Bone marrow (tissue), 2 donors: ENCODE data around the gene PEX7.
"Not testable (repeated sequence)": the region's sequence is repeated elsewhere in the genome, so short reads cannot be mapped to it uniquely, and the experiment has no call there.

Experiments used
- DNase-seq, 2 donors: peaks; one replicate each; lab custom pipeline; 2025; lab: John Stamatoyannopoulos, UW

Gene PEX7

DNA sequence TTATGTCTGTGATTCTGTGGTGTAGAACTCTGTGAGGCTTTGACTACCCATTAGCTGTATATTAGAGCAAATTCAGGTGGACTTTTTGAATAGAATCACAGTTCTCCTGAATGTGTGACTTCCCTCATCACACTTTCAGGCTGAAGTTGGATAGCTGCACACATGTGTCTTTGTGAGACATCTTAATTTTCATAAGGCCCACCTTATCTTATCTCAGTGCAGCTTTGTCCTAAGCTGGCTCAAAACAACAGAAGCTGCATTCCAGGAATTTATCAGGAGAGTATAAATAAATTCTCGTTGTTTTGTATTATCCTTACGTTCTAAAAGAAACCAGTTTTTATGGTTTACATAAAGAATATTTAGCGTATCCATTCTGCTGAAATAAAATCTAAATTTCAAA lies 73.5 kb downstream of the PEX7 start:
- DNase-seq: no peak

DNA sequence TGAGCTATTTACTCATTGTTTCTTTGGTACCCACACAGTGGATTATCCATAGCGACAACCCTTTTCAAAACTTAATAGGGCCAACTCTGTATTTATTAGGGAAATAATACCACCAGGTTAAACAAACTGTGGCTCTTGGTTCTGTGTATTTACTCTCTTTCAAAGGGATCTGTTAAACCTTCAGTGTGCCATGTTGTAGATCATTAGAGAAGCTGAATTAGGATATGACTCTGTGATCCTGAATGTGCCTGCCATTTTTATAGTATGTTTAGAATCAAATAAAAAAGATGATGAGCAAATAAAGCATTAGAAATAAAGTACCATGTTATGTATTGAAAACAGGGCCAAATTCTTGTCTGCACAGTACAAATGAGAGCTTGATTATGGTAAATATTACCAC lies 74.7 kb downstream of the PEX7 start:
- no peak for DNase-seq

DNA sequence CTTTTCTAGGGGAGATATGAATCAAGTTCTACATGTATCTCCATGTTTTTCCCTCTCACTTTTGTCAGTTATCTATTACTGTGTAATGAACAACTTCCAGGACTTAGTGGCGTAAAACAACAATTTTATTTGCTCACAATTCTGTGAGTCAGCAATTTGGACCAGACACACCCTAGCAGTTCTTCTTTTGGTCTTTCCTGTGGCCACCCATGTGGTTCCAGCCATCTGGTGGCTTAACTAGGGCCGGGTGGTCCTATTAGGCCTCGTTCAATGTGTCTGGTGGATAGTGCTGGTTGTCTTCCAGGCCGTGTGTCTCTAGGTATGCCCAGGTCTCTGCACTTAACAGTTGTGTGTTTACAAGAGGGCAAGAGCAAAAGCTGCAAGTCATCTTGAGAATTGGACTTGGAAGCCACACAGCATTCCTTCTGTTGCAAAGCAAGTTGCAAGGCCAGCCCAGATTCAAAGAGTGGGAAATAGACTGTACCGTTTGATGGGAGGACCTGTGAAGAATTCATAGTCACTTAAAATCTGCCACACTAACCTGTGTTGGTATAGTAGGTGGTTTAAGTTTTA lies 78.9 kb downstream of the PEX7 start:
- no peak for DNase-seq

DNA sequence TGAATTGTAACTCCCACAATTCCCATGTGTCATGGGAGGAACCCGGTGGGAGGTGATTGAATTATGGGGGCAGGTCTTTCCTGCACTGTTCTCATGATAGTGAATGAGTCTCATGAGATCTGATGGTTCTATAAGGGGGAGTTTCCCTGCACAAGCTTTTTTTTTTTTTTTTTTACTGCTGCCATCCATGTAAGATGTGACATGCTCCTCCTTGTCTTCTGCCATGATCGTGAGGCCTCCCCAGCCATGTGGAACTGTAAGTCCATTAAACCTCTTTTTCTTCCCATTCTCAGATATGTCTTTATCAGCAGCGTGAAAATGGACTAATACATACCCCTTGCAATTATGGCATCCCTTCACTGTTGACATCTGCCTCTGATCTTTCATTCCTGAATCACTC lies 82.1 kb downstream of the PEX7 start:
- DNase-seq: not testable (repeated sequence)

DNA sequence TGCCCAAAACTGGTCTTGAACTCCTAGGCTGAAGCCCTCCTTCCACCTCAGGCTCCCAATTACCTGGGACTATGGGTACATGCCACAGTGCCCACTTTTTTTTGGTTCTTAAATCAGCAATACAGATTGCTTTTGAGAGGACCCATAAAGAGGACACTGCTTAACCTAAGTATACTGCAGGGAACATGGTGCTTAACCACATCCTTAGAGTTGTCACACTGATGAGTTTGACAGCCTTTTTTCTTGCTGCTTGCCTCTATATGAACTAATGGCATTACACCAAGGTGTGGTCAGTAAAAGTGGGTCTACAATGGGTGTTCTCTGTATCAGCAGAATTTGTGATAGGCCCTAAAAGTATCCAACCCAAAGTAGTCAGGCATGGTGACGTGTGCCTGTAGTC lies 92.6 kb downstream of the PEX7 start:
- DNase-seq: no peak

DNA sequence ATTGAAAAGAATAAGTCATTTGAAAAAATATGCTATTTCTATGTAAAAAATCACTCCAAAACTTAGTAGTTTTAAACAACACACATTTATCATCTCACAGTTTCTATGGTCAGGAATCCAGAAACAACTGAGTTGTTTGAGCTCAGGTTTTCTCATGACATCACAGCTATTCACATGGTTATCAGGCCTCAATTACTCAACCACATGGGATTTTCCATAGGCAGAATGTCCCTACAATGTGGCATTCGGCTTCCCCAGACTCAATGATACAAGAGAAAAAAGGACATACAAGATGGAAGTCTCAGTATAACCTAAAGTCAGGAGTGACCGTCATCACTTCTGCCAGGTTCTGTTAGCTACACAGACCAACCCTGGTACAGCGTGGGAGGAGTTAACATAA lies 96.3 kb downstream of the PEX7 start:
- no peak for DNase-seq

DNA sequence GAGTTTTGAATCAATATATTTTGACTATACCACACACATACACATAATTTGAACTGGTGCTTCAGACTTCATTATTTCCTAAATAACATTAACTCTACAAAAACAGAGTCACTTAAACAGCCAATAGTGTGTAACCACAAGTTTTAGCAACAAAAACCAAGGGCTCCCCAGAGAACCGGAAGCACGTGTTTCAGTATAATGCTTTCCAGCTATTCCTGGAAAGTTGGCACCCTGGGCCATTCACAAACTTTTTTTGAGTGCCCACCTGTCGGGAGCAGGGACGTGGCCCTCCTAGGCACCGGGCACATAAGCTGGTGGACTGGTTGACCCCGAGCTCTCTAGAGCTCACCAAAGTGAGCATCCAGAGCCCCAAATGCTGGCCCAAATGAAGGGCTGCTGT lies 97.8 kb downstream of the PEX7 start:
- no peak for DNase-seq

DNA sequence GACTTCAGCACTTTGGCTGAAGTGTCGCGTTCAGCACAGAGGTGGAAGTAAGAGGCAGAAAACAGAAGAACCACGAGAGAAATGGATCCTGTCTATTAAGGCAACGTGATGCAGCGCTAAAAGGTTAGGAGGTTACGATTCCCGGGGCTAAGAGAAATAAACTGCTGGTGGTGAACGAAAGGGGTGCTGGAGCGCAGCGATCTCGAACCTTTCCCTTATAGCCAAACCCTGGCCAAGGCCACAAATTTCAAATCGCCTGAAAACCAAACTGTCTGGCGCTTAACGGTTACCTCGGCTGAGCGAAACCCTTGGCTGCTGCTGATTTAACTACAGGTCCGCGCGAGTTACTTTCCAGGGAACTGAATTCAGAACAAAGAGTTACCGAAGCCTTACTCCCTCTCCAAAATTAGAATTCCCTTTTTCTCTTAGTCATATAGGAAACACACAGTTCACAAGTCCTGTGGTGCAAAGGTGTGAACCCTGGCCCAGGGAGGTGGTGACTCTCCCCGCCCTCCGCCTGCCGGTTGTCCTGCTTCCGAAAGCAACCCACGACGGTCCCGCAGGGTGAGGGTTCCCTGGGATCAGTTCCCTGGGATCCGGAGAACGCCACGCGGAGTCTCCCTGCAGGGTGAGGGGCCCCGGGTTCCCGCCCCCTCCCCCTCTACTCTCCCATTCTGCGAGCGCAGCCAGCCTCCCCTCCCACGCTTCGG lies 98.4 kb downstream of the PEX7 start:
- DNase-seq: no peak

DNA sequence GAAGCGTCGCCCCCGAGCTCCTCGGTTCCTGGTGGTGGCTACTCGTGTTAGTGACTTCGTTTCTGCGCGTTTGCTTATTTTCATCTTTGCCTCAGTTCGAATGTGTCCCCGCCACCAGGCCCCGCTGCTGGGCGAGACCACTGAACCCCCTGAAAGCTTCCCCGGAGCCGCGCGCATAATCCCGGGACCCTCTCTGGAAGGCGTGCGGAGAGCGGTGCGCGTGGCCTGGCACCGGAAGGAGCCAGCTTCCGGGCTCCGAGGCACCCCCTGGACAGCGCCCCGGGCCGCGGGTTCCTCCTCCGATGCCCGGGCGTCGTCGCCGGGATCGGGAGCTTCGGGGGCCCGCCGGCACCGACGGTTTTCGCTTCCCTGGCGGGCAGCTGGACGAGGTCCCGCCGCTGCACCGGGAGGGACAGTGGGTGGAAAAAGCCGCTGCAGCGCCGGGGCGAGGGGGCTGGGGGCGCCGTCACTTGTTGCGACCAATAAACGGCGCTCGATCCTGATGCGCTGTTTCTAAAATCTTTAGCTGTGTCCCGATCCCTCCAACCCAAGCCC lies 99.1 kb downstream of the PEX7 start:
- no peak for DNase-seq

DNA sequence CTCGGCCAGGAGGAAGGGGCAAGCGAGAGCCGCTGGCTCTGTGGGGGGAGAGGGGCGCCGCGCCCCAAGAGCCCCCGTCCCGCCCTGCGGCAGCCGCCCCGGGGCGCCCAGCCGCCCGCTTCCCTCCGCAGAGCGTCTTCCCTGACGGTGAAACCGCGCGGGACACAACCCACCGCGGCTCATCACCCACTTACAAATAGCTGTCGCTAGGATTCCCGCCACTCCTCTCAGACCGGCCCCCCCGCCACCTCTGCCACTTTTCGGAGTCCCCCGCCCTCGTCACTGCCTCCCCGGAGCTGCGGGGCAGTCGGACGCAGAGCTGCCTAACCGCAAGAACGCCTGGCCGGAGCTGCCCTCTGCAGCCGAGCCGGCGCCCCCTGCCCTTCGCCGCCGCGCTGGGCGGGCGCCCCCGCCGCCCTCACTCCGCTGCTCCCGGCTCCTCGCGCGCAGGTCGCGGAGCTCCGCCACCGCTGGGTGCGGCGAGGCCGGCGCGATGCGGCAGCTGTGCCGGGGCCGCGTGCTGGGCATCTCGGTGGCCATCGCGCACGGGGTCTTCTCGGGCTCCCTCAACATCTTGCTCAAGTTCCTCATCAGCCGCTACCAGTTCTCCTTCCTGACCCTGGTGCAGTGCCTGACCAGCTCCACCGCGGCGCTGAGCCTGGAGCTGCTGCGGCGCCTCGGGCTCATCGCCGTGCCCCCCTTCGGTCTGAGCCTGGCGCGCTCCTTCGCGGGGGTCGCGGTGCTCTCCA lies 99.7 kb downstream of the PEX7 start, which contains the start of gene SLC35D3:
SLC35D3 (plus strand) TSS at position 366 of the 749 bp plus-strand sequence; CDS start at position 494, 128 bp downstream.
- no peak for DNase-seq

DNA sequence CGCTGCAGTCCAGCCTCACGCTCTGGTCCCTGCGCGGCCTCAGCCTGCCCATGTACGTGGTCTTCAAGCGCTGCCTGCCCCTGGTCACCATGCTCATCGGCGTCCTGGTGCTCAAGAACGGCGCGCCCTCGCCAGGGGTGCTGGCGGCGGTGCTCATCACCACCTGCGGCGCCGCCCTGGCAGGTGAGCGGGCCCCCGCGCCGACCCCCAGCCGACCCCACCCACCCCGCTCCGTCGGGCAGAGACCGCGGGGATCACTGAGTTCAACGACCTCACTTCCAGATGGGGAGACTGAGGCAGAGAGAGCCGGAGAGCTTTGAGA lies 100.3 kb downstream of the PEX7 start:
- DNase-seq: no peak

DNA sequence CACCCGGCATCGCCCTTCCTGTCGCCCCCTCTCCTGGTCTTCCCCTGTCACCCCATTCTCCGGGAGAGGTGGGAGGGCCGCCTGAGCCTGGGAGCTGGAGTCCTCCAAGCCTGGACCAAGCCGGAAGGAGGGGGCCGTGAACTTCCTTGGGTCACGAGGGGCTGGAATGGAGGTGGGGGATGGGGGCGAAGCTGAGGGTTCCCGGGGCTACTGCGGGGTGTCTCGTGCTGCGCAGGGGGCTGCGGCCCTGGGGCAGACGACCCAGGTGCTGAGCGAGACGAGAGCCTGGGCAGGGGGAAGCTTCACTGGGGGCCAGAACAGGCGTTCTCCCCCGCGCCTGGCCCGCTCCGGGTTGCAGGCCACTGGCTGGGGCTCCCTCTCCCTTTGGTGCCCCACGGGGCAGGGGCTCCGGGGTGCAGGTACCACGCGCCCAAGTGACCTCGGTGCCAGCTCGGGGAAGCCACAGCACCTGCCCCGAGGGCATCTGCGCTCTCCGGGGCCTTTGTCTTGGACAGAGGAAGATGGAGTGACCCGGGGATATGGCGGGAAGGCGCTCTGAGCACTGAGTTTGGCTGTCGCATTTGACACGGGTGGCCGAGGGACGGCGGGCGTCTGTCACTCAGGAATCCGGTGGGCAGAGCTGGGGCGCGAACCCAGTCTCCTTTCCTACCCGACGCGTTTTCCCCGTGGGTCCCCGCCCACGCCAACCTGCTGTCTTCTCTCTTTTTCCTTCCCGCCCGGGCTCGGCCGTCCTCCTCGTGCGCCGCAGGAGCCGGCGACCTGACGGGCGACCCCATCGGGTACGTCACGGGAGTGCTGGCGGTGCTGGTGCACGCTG lies 100.9 kb downstream of the PEX7 start:
- no peak for DNase-seq

DNA sequence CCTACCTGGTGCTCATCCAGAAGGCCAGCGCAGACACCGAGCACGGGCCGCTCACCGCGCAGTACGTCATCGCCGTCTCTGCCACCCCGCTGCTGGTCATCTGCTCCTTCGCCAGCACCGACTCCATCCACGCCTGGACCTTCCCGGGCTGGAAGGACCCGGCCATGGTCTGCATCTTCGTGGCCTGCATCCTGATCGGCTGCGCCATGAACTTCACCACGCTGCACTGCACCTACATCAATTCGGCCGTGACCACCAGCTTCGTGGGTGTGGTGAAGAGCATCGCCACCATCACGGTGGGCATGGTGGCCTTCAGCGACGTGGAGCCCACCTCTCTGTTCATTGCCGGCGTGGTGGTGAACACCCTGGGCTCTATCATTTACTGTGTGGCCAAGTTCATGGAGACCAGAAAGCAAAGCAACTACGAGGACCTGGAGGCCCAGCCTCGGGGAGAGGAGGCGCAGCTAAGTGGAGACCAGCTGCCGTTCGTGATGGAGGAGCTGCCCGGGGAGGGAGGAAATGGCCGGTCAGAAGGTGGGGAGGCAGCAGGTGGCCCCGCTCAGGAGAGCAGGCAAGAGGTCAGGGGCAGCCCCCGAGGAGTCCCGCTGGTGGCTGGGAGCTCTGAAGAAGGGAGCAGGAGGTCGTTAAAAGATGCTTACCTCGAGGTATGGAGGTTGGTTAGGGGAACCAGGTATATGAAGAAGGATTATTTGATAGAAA lies 101.7 kb downstream of the PEX7 start:
- no peak for DNase-seq

DNA sequence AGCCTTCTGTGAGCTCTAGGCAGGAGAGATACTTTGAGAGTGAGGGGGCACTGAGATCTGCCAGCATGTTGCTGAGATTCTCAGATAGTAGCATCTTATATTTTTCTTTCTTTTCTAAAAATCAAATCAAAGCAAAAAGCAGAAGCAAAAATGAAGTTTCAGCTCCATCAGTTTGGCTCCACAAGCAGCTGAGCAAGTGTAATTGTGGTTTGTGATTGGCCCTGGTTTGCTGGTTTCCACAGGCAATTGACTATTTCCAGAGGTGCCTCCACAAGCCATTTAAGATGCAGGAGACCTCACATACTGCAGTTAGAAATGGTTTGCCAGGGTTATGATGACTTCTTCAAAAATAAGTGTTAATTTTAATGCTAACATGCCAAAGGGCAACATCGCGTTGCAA lies 104.0 kb downstream of the PEX7 start:
- no peak for DNase-seq

DNA sequence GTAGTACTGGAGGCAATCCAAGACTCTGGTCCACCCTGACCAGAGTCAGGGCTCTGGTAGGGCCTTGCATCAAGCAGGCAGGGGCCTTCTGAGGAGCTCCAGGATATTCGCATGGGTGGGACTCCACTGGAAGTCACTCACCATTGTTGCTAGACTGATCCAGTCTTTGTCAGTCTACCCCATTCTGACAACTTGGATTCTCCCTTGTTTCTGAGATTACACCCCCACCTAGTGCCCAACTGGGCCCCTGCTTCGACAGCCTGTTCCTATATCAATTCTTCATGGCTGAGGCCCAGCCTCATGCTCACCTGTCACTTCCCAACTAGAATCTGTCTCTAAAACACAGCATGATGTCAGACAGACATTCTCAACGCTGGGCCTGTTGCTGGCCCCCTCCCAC lies 104.9 kb downstream of the PEX7 start:
- DNase-seq: peak in 1 of 2 donors; percentile 39

DNA sequence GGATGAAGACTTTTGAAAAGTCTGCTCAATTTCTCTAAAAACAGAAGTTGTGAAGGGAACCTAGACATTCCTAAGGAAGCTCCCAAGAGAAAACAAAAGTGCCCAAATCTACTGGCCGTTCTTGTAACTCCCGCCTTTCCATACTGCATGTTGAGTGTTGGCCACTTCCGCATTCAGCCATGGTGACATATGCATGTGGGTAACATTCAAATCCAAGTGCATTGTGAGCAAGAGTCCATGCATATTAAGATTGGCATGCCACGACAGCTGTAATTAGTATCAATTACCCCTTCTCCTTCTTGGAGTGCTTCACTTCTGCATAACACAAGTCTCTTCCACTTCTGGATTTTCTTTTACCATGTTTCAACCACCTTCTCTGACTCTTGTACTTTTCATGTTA lies 108.1 kb downstream of the PEX7 start:
- no peak for DNase-seq

DNA sequence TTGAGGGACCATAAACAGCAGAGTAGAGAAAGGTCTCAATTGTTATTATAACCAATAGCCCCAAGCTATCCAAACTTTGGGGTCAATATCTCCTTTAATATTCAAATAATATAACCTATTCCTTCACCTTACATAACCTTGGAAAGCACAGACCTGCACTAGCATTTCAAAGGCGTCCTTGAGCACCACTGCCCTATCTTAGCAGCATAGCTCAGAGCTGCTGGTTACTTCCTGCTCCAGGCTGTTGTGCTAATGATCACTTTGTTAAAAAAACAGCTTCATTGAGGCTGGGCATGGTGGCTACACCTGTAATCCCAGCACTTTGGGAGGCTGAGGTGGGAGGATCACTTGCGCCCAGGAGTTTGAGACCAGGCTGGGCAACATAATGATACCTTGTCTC lies 110.2 kb downstream of the PEX7 start:
- DNase-seq: no peak

DNA sequence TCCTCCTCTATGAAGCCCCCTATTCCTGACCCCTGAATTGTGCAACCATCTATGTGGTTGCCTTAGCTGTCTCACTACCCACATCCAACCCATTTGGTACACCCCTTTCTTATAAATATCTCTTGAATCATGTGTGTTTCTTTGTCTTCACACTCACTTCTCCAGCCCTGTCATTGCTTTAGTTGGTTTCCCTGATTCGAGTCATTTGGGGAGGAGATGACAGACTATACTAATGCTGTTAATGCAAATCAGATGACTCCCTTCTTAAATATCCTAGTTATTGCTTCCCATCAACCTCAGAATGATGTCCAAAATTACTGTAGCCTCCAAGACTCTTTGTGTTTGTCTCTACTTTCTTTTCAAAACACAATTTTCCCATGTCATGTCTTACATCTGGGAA lies 122.7 kb downstream of the PEX7 start:
- DNase-seq: no peak

DNA sequence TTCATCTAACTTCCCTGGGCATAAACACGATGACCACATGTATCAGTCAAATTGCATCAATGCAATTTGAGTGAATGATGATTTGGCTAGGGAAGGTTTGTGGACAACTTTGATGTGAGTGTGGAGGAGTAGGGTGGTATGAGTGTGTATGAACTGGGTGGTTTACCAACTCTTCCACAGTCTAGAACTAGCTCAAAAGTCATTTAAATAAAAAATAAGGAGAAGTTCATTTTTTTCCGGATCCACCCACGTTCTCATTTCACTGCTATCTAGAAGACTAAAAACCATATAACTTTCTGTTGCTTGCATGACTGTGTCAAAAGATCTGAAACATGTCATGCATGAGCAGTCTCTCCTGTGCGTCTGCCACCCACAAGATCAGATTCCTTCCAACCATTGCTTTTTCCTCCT lies 123.3 kb downstream of the PEX7 start:
- no peak for DNase-seq

DNA sequence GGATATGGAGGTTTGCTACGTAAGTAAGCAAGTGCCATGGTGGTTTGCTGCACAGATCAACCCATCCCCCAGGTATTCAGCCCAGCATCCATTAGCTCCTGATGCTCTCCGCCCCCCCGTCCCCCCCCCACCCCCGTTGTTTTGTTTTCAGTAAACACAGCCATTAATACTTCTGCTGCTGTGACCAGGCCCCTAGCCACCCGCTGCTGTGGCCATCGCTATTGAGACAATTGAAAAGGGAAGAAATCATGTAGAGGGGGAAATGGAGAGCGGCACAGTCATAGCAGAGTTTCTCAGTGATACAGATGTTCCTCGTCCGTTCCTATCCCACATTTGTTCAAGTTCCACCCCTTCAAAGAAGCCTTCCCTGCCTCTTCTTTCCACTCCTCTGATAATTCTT lies 124.6 kb downstream of the PEX7 start:
- no peak for DNase-seq

DNA sequence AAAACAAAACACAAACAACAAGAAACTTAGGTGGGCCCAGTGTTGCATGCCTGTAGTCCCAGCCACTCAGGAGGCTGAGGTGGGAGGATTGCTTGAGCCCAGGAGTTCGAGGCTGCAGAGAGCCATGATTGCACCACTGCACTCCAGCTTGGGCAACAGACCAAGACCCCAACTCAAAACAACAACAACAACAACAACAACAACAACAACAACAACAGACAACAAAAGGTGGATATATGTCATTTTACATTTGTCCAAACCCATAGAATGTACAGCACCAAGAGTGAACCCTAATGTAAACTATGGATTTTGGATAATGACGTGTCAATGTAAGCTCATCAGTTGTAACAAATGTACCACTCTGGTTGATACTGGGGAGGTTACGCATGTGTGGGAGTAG lies 127.6 kb downstream of the PEX7 start:
- DNase-seq: not testable (repeated sequence)
